Measurements from ENCODE around the gene STK11IP. TPM values are rescaled to one million over a fixed set of nuclear protein-coding genes. Genes with fewer than 3 reads are reported as not detected.

Gene STK11IP
- polyA plus RNA-seq, 5 donors, result 20.3 to 29.7 (median 26.2) TPM

- no peak for DNase-seq
These were observed 15.9 kb downstream of the STK11IP start for GRCh38 chr2:219613461-219614070.

- no peak for DNase-seq
These were observed 16.6 kb downstream of the STK11IP start for GRCh38 chr2:219614076-219614860.

- DNase-seq, result no peak
These were observed 17.4 kb downstream of the STK11IP start for GRCh38 chr2:219615036-219615435.

GRCh38 chr2:219615894-219616293 lies 18.2 kb downstream of the STK11IP start:
- DNase-seq, result no peak

GRCh38 chr2:219616550-219616949 lies 18.9 kb downstream of the STK11IP start:
- DNase-seq, result no peak

GRCh38 chr2:219618733-219619122 lies 21.1 kb downstream of the STK11IP start:
- no peak for DNase-seq

GRCh38 chr2:219619235-219619634 lies 21.6 kb downstream of the STK11IP start:
- DNase-seq, result no peak

- no peak for DNase-seq
These were observed 22.9 kb downstream of the STK11IP start for GRCh38 chr2:219620546-219620945.

- no peak for DNase-seq
These were observed 24.3 kb downstream of the STK11IP start for GRCh38 chr2:219621935-219622334.

- DNase-seq, result no peak
These were observed 24.8 kb downstream of the STK11IP start for GRCh38 chr2:219622472-219622871.

GRCh38 chr2:219624565-219624964 lies 26.9 kb downstream of the STK11IP start:
- no peak for DNase-seq

GRCh38 chr2:219625179-219625578 lies 27.5 kb downstream of the STK11IP start:
- no peak for DNase-seq

- no peak for DNase-seq
These were observed 28.9 kb downstream of the STK11IP start for GRCh38 chr2:219626540-219626939.

GRCh38 chr2:219627103-219628100 lies 29.7 kb downstream of the STK11IP start, which contains the start of gene SLC4A3:
TSS of gene SLC4A3 (plus strand) at chr2:219627630. CDS start at chr2:219627993, 363 bp downstream.
- DNase-seq, result peak in 1 of 2 donors; percentile 20

GRCh38 chr2:219628235-219628985 lies 30.8 kb downstream of the STK11IP start:
- DNase-seq, result no peak

- no peak for DNase-seq
These were observed 31.6 kb downstream of the STK11IP start for GRCh38 chr2:219628986-219629901.

- no peak for DNase-seq
These were observed 32.5 kb downstream of the STK11IP start for GRCh38 chr2:219629976-219630695.

- no peak for DNase-seq
These were observed 33.2 kb downstream of the STK11IP start for GRCh38 chr2:219630770-219631405.

GRCh38 chr2:219631406-219631891 lies 33.8 kb downstream of the STK11IP start:
- DNase-seq, result no peak
